ENCODE measurements around the gene COL2A1.

COL2A1 gene

DNA sequence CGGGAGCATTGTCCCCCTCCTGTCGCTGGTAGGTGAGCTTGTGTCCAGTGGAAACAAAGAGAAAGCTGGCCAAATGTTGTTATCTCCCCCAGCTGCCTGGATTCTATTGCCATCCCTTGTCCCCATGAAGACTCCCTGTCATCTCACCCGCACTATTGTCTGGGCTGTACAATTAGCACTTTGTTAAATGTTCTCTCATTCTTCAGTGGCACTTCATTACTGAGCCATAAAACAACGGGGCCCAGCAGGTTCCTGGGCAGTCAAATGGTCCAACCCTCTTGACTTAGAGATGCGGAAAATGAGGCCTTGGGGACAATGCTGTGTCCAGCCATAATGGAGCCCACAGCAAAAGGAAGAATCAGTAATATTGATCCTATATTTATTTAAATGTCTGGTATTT lies 13.2 kb upstream of the COL2A1 start:
- Histone ChIP-seq H3K9ac (ENCODE audit: low read length) (no peak overlapping the region), H3K4me2 (ENCODE audit: low read length) (no peak overlapping the region), H3F3A (ENCODE audit: insufficient read depth, low read length) (no peaks in the 10 kb centered on the region), H2AFZ (ENCODE audit: low read length) (no peak overlapping the region), H4K20me1 (ENCODE audit: insufficient read depth, low read length) (no peaks in the 10 kb centered on the region), H3K79me2 (ENCODE audit: insufficient read depth, low read length) (no peaks in the 10 kb centered on the region), H3K9me3 (ENCODE audit: low read length) (no peaks in the 10 kb centered on the region), H3K9me2 (ENCODE audit: low read depth, low read length) (no peaks in the 10 kb centered on the region), H3K4me1 (ENCODE audit: insufficient read depth, low read length, severe bottlenecking) (no peaks in the 10 kb centered on the region), H3K27me3 (ENCODE audit: insufficient read depth, low read length) (0 out of 2 replicates have a peak, but pooled peaks cover 7% of the 10 kb centered on the region), H3K27ac (ENCODE audit: low read depth, low read length, poor library complexity, severe bottlenecking) (no peak overlapping the region), H3K36me3 (ENCODE audit: insufficient read depth, low read length) (no peaks in the 10 kb centered on the region), H3K4me3 (ENCODE audit: low read depth, low read length, poor library complexity, severe bottlenecking) (no peak overlapping the region)
- TF ChIP-seq, protein P1, sequence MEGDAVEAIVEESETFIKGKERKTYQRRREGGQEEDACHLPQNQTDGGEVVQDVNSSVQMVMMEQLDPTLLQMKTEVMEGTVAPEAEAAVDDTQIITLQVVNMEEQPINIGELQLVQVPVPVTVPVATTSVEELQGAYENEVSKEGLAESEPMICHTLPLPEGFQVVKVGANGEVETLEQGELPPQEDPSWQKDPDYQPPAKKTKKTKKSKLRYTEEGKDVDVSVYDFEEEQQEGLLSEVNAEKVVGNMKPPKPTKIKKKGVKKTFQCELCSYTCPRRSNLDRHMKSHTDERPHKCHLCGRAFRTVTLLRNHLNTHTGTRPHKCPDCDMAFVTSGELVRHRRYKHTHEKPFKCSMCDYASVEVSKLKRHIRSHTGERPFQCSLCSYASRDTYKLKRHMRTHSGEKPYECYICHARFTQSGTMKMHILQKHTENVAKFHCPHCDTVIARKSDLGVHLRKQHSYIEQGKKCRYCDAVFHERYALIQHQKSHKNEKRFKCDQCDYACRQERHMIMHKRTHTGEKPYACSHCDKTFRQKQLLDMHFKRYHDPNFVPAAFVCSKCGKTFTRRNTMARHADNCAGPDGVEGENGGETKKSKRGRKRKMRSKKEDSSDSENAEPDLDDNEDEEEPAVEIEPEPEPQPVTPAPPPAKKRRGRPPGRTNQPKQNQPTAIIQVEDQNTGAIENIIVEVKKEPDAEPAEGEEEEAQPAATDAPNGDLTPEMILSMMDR (IDR thresholded peaks at IDR 0.05; ENCODE audit: low read length): no peak
- no peak for TF ChIP-seq EZH2 (IDR thresholded peaks at IDR 0.05; ENCODE audit: borderline replicate concordance, low read length)

DNA sequence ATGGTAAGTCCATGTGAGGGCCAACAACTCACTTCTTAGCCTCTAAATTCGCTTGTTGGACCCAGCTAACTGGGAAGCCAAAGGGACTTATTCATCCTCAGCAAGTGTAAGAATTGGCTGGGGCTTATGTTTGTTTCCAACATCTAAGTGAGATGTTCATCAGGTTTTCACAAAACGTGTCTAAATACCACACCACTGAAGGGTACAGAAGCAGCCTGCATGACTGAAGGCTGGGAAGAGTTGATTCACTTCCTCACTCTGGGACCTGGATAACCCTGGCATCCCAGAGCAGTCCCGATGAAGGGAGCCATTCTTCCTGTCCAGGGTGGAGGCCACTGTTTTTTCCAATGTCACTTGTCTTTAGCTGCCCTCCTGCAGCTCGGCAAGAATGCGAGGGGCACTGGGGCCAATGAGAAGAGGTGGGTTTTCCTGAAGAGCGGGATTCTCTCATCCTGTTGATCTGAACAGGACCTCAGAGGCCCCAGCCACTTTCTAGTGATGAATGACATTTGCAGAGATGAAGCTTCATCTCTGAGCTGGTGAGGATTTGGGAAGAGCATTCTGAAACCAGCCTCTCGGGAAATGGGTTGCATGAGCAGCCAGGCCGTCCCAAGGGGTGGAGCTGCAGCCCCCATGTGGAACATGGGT lies 12.2 kb upstream of the COL2A1 start:
- Histone ChIP-seq H3K27ac (ENCODE audit: low read depth, low read length, poor library complexity, severe bottlenecking) (no peak overlapping the region), H3K9ac (ENCODE audit: low read length) (no peak overlapping the region), H3K79me2 (ENCODE audit: insufficient read depth, low read length) (no peaks in the 10 kb centered on the region), H3F3A (ENCODE audit: insufficient read depth, low read length) (no peaks in the 10 kb centered on the region), H4K20me1 (ENCODE audit: insufficient read depth, low read length) (no peaks in the 10 kb centered on the region), H3K4me2 (ENCODE audit: low read length) (no peak overlapping the region), H3K4me1 (ENCODE audit: insufficient read depth, low read length, severe bottlenecking) (no peaks in the 10 kb centered on the region), H3K27me3 (ENCODE audit: insufficient read depth, low read length) (0 out of 2 replicates have a peak, but pooled peaks cover 7% of the 10 kb centered on the region), H3K4me3 (ENCODE audit: low read depth, low read length, poor library complexity, severe bottlenecking) (no peak overlapping the region), H3K36me3 (ENCODE audit: insufficient read depth, low read length) (no peaks in the 10 kb centered on the region), H2AFZ (ENCODE audit: low read length) (no peak overlapping the region), H3K9me3 (ENCODE audit: low read length) (no peaks in the 10 kb centered on the region), H3K9me2 (ENCODE audit: low read depth, low read length) (no peaks in the 10 kb centered on the region)
- TF ChIP-seq, protein P1 (IDR thresholded peaks at IDR 0.05; ENCODE audit: low read length): no peak
- TF ChIP-seq EZH2 (IDR thresholded peaks at IDR 0.05; ENCODE audit: borderline replicate concordance, low read length): no peak

DNA sequence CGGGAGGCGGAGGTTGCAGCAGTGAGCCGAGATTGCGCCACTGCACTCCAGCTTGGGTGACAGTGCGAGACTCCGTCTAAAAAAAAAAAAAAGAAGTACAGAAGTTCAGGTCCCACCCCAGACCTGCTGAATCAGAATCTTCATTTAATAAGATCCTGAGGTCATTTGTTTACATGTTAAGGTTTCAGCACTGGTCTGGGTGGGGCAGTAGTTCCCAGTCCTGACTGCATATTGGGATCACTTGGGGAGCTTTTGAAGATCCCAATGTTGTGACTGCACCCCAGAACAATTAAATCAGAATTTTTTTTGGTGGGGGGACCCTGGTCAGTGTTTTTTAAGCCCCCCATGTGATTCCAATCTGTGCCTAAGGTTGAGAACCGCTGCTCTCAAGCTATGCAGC lies 11.7 kb upstream of the COL2A1 start:
- H3K4me2 ChIP-seq (ENCODE audit: low read length): no peak overlapping the region
- H3K9me3 ChIP-seq (ENCODE audit: low read length): no peaks in the 10 kb centered on the region
- H3K4me3 ChIP-seq (ENCODE audit: low read depth, low read length, poor library complexity, severe bottlenecking): no peak overlapping the region

More for the DNA sequence above, 11.7 kb upstream of the COL2A1 start:
- Histone ChIP-seq H3K4me1 (ENCODE audit: insufficient read depth, low read length, severe bottlenecking) (no peaks in the 10 kb centered on the region), H4K20me1 (ENCODE audit: insufficient read depth, low read length) (no peaks in the 10 kb centered on the region), H2AFZ (ENCODE audit: low read length) (no peak overlapping the region), H3K9ac (ENCODE audit: low read length) (no peak overlapping the region), H3K27me3 (ENCODE audit: insufficient read depth, low read length) (0 out of 2 replicates have a peak, but pooled peaks cover 7% of the 10 kb centered on the region), H3F3A (ENCODE audit: insufficient read depth, low read length) (no peaks in the 10 kb centered on the region), H3K36me3 (ENCODE audit: insufficient read depth, low read length) (no peaks in the 10 kb centered on the region), H3K27ac (ENCODE audit: low read depth, low read length, poor library complexity, severe bottlenecking) (no peak overlapping the region), H3K9me2 (ENCODE audit: low read depth, low read length) (no peaks in the 10 kb centered on the region), H3K79me2 (ENCODE audit: insufficient read depth, low read length) (no peaks in the 10 kb centered on the region)
- TF ChIP-seq EZH2 (IDR thresholded peaks at IDR 0.05; ENCODE audit: borderline replicate concordance, low read length): no peak
- TF ChIP-seq, protein P1 (IDR thresholded peaks at IDR 0.05; ENCODE audit: low read length): no peak
